ENCODE measurements around the gene CHMP3.

DNA sequence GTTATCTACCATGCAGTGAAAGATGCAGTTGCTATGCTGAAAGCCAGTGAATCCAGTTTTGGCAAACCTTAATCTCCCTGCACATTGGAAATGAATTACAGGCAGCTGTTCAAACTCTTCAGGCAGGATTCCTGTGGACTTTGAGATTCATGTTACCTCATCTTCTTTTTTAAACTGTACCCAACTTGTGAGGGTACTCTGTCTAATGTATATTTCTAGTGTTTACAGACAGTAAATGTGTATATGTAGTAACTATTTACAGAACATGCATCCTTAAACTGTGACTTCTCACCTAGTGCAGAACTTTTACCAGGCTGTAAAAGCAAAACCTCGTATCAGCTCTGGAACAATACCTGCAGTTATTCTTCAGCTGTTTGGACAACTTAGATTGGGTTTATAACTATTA lies 71.2 kb downstream of the CHMP3 start:
- TF ChIP-seq, protein P1, sequence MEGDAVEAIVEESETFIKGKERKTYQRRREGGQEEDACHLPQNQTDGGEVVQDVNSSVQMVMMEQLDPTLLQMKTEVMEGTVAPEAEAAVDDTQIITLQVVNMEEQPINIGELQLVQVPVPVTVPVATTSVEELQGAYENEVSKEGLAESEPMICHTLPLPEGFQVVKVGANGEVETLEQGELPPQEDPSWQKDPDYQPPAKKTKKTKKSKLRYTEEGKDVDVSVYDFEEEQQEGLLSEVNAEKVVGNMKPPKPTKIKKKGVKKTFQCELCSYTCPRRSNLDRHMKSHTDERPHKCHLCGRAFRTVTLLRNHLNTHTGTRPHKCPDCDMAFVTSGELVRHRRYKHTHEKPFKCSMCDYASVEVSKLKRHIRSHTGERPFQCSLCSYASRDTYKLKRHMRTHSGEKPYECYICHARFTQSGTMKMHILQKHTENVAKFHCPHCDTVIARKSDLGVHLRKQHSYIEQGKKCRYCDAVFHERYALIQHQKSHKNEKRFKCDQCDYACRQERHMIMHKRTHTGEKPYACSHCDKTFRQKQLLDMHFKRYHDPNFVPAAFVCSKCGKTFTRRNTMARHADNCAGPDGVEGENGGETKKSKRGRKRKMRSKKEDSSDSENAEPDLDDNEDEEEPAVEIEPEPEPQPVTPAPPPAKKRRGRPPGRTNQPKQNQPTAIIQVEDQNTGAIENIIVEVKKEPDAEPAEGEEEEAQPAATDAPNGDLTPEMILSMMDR (IDR thresholded peaks at IDR 0.05) = no peak
- TF ChIP-seq POLR2A (IDR thresholded peaks at IDR 0.05) = no peak
